ENCODE results near the gene CFAP54.

DNA sequence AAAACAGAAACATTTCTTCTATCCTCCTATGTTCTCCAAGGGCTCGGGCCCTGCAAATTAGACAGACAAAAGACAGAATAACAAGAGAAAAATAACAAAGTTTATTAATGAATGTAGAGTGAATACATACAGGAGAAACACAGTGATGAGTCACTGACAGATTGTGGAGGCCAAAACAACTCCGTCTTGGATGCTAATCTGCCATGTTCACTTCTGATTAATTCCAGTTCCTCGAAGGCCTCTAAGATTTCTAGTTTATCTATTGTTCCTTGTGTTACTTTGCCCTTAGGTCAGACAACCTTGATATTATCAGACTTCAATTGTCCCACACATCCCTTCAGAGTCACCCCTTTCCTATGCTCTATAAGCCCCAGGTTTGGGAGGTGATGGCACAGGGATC lies 390.8 kb downstream of the CFAP54 start:
- TF ChIP-seq POLR2AphosphoS5 (IDR thresholded peaks at IDR 0.05; ENCODE audit: low read depth, low read length) (no peak), SIN3A (IDR thresholded peaks at IDR 0.05; ENCODE audit: borderline replicate concordance, insufficient read depth, low read length) (no peak), TAF1 (IDR thresholded peaks at IDR 0.05; ENCODE audit: borderline replicate concordance, insufficient read depth, low read length) (no peak)
- TF ChIP-seq, protein P1, sequence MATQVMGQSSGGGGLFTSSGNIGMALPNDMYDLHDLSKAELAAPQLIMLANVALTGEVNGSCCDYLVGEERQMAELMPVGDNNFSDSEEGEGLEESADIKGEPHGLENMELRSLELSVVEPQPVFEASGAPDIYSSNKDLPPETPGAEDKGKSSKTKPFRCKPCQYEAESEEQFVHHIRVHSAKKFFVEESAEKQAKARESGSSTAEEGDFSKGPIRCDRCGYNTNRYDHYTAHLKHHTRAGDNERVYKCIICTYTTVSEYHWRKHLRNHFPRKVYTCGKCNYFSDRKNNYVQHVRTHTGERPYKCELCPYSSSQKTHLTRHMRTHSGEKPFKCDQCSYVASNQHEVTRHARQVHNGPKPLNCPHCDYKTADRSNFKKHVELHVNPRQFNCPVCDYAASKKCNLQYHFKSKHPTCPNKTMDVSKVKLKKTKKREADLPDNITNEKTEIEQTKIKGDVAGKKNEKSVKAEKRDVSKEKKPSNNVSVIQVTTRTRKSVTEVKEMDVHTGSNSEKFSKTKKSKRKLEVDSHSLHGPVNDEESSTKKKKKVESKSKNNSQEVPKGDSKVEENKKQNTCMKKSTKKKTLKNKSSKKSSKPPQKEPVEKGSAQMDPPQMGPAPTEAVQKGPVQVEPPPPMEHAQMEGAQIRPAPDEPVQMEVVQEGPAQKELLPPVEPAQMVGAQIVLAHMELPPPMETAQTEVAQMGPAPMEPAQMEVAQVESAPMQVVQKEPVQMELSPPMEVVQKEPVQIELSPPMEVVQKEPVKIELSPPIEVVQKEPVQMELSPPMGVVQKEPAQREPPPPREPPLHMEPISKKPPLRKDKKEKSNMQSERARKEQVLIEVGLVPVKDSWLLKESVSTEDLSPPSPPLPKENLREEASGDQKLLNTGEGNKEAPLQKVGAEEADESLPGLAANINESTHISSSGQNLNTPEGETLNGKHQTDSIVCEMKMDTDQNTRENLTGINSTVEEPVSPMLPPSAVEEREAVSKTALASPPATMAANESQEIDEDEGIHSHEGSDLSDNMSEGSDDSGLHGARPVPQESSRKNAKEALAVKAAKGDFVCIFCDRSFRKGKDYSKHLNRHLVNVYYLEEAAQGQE (IDR thresholded peaks at IDR 0.05; ENCODE audit: insufficient read depth in 1 of 2, low read depth in 2 of 2, low read length in 2 of 2), result no peak
